Activated naive CD8-positive, alpha-beta T cell treated with anti-CD3 and anti-CD28 coated beads, Interleukin-2, amount 50 U/mL, for 24 hours (primary cell): ENCODE data around the gene FGF22.
A peak's percentile ranks its signal among the peaks of the same experiment; 100 is the strongest.

Experiments
- ATAC-seq: fragments of 150-1000 bp; cut with Tn5 transposase; one replicate; pipeline ENCODE4 v1.10.0; 2021
- DNase-seq: peaks from one replicate; pipeline ENCODE4 v3.0.0; 2021
- H3K27ac Mint-ChIP-seq: one replicate; pipeline ENCODE4 v1.8.0; 2021; ENCODE audit warnings: mild to moderate bottlenecking, mixed read lengths
- H3K27me3 Mint-ChIP-seq: one replicate; pipeline ENCODE4 v1.8.0; 2021; ENCODE audit warnings: mixed read lengths
- H3K36me3 Mint-ChIP-seq: one replicate; pipeline ENCODE4 v1.8.0; 2021; ENCODE audit warnings: low read depth, mixed read lengths
- H3K4me1 Mint-ChIP-seq: one replicate; pipeline ENCODE4 v1.8.0; 2021; ENCODE audit warnings: mixed read lengths
- H3K4me3 Mint-ChIP-seq: one replicate; pipeline ENCODE4 v1.8.0; 2021; ENCODE audit warnings: mild to moderate bottlenecking, moderate library complexity, mixed read lengths
- H3K9me3 Mint-ChIP-seq: one replicate; pipeline ENCODE4 v1.8.0; 2021; ENCODE audit warnings: mixed read lengths

The FGF22 gene

GRCh38 chr19:640606-641189 is 1.0 kb downstream of the FGF22 start:
- no peak overlapping the region for H3K27ac Mint-ChIP-seq
- H3K36me3 Mint-ChIP-seq: peaks cover 2% of the 10 kb centered on the region
- H3K4me1 Mint-ChIP-seq: peaks cover 9% of the 10 kb centered on the region
- no peaks in the 10 kb centered on the region for H3K9me3 Mint-ChIP-seq
- H3K4me3 Mint-ChIP-seq: no peak overlapping the region
- peaks cover 2% of the 10 kb centered on the region for H3K27me3 Mint-ChIP-seq
- ATAC-seq (no peak), DNase-seq (no peak)

- H3K27ac Mint-ChIP-seq: peak overlapping the region; percentile 35
- no peak overlapping the region for H3K4me3 Mint-ChIP-seq
- DNase-seq (no peak), ATAC-seq (no peak)
- no peaks in the 10 kb centered on the region for H3K9me3 Mint-ChIP-seq
- H3K4me1 Mint-ChIP-seq: peaks cover 9% of the 10 kb centered on the region
- H3K36me3 Mint-ChIP-seq: peaks cover 6% of the 10 kb centered on the region
- peaks cover 2% of the 10 kb centered on the region for H3K27me3 Mint-ChIP-seq
These were observed 2.0 kb downstream of the FGF22 start for GRCh38 chr19:641702-642101.

GRCh38 chr19:642767-643727 is 3.4 kb downstream of the FGF22 start:
- ATAC-seq (no peak), DNase-seq (no peak)
- Mint-ChIP-seq H3K27ac (no peak overlapping the region), H3K9me3 (no peaks in the 10 kb centered on the region), H3K27me3 (peaks cover 2% of the 10 kb centered on the region), H3K36me3 (peaks cover 7% of the 10 kb centered on the region), H3K4me3 (no peak overlapping the region), H3K4me1 (peaks cover 6% of the 10 kb centered on the region)

DNA sequence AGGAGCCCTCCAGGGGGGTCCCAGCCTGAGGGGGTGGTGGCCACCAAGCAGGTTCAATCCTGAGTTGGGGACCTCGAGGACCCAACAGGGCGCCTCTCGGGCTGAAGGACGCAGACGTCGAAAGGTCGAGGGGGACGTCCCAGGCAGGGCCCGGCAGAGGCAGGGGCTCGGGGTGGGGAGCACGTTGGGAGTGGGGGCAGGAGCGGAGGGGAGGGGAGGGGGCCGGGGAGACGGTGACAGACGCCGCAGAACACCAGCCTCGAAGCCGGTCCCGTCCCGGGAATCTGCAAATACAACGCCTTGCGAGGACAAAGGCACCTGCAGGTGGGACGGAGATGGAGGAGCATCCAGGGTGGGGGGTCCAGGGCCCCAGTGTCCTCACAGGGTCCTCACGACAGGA is 4.1 kb downstream of the FGF22 start:
- peaks cover 6% of the 10 kb centered on the region for H3K4me1 Mint-ChIP-seq
- H3K36me3 Mint-ChIP-seq: peaks cover 10% of the 10 kb centered on the region
- H3K4me3 Mint-ChIP-seq: no peak overlapping the region
- no peaks in the 10 kb centered on the region for H3K9me3 Mint-ChIP-seq
- ATAC-seq: no peak
- H3K27ac Mint-ChIP-seq: no peak overlapping the region
- H3K27me3 Mint-ChIP-seq: peaks cover 2% of the 10 kb centered on the region
- no peak for DNase-seq

DNA sequence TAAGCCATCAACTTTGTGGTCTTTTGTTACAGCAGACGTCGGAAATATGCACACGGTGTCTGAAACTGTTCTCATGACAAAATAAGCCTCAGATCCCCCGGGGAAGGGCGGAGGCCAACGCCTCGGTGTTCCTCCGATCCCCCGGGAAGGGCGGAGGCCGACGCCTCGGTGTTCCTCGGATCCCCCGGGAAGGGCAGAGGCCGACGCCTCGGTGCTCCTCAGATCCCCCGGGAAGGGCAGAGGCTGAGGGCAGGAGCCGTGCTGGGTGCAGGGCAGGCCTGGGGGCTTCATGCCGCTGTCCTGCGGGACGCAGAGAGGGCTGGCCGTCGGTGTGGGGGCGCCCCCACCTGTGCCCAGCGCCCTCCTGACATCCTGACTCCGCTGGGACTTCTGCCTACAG is 4.7 kb downstream of the FGF22 start:
- Mint-ChIP-seq H3K4me3 (no peak overlapping the region), H3K4me1 (peaks cover 2% of the 10 kb centered on the region), H3K27ac (no peak overlapping the region), H3K27me3 (peaks cover under 1% of the 10 kb centered on the region), H3K36me3 (peaks cover 10% of the 10 kb centered on the region), H3K9me3 (no peaks in the 10 kb centered on the region)
- DNase-seq (no peak), ATAC-seq (no peak)

DNA sequence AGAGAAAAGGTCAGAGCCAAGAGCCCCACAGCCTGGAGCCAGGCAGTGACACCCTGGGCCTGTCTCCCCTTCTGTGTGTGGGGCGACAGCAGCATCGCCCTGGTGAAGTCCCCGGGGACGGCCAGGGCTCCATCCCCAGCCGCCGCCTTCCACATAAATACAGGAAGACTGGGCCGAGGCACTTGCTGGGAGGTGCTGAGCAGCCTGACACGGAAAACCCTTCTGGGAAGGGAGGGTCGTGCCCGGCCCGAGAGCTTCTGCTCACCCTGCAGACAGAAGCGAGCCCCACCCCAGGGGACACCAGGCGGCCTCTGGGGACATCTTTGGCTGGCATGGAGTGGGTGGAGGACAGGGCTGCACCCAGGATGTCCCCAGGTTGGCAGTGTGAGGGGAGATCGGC is 5.1 kb downstream of the FGF22 start:
- no peaks in the 10 kb centered on the region for H3K4me1 Mint-ChIP-seq
- no peak for ATAC-seq
- H3K9me3 Mint-ChIP-seq: no peaks in the 10 kb centered on the region
- H3K27me3 Mint-ChIP-seq: no peaks in the 10 kb centered on the region
- peaks cover 10% of the 10 kb centered on the region for H3K36me3 Mint-ChIP-seq
- H3K27ac Mint-ChIP-seq: no peak overlapping the region
- DNase-seq: no peak
- H3K4me3 Mint-ChIP-seq: no peak overlapping the region

DNA sequence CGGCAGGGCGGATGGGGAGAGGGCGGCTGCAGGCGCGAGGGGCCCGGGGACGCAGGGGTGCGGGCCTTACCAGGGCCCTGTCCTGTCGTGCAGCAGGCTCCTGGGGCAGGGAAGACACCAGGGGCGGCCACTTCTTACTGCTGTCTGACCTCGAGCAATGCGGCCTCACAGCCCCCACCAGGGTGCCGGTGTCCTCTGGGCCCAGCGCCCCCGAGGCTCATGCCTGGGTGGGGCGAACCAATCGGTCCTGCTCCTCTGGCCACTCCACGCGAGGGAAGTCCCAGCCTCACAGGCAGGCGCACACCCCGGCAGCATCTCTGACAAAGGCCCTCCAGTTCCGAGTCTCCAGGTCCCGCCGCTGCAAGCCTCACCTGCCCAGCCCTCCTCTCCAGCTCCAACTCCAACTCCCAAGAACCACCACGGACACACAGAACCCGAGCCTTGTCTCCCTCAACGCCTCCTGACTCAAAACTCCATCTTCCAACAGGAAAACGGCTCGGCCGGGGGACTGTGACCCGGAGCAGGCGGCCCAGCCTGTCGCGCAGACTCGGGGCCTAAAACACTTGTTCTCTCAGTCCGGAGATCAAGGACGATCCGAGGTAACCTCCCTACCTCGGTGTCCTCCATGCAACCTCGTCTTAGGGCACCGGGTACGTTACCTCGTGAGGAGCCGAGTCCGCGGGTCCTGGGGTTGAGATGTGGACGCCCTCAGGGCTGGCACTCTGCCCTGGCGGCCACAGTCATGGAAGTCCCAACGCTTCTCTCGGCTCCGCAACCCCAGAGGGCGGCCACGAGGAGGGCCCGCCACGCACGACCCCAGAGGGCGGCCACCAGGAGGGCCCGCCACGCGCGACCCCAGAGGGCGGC is 6.5 kb downstream of the FGF22 start:
- H3K4me1 Mint-ChIP-seq: peaks cover 3% of the 10 kb centered on the region
- ATAC-seq (no peak), DNase-seq (no peak)
- H3K27me3 Mint-ChIP-seq: no peaks in the 10 kb centered on the region
- H3K9me3 Mint-ChIP-seq: no peaks in the 10 kb centered on the region
- H3K36me3 Mint-ChIP-seq: peaks cover 10% of the 10 kb centered on the region
- H3K27ac Mint-ChIP-seq: peak overlapping the region; percentile 19
- H3K4me3 Mint-ChIP-seq: no peak overlapping the region

DNA sequence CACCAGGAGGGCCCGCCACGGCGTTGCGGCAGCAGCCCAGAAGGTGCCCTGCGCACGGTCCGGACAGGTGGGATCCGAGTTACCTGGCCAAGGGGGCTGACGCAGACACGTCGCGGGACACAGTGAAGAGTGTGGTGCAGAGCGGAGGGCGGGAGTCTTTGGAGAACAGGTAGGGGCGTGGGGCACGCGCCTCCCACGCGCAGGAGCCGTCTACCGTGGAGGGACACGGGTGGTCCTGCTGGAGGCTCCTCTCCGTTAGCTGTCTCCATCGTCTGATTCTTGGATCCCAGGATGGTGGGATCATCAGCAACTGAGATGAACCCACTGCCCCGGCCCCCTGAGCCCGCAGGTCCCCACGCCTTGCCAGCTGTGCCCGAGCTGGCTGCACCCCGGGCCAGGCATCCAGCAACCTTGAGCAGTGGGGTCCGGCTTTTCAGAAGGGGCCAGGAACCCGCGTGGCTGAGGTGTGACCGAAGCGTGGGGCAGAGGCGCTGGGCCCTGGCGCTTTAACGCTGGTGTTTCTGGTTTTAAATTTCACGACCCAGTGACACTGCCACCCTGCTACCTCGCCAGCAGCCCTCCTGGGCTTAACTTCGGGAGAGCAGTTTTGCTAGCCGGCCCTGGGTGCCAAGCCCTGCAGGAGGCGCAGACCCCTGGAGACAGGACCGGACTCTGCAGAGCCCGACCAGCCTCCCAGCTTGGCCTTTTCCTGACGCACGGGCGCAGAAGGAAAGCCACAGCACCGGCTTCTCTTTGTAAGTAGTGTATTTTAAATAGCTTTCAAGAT is 7.3 kb downstream of the FGF22 start:
- Mint-ChIP-seq H3K36me3 (peaks cover 10% of the 10 kb centered on the region), H3K4me1 (peaks cover 3% of the 10 kb centered on the region), H3K27me3 (no peaks in the 10 kb centered on the region), H3K27ac (no peak overlapping the region), H3K9me3 (no peaks in the 10 kb centered on the region), H3K4me3 (no peak overlapping the region)
- ATAC-seq: no peak
- no peak for DNase-seq

GRCh38 chr19:647566-648284 is 8.0 kb downstream of the FGF22 start:
- no peaks in the 10 kb centered on the region for H3K9me3 Mint-ChIP-seq
- no peak overlapping the region for H3K4me3 Mint-ChIP-seq
- H3K27me3 Mint-ChIP-seq: no peaks in the 10 kb centered on the region
- H3K27ac Mint-ChIP-seq: no peak overlapping the region
- H3K36me3 Mint-ChIP-seq: peaks cover 10% of the 10 kb centered on the region
- ATAC-seq (no peak), DNase-seq (no peak)
- peaks cover 3% of the 10 kb centered on the region for H3K4me1 Mint-ChIP-seq

GRCh38 chr19:648305-648704 is 8.6 kb downstream of the FGF22 start:
- no peak for DNase-seq
- H3K4me3 Mint-ChIP-seq: no peak overlapping the region
- H3K9me3 Mint-ChIP-seq: no peaks in the 10 kb centered on the region
- H3K27ac Mint-ChIP-seq: no peak overlapping the region
- no peaks in the 10 kb centered on the region for H3K27me3 Mint-ChIP-seq
- H3K36me3 Mint-ChIP-seq: peaks cover 10% of the 10 kb centered on the region
- ATAC-seq: no peak
- H3K4me1 Mint-ChIP-seq: peaks cover 3% of the 10 kb centered on the region

GRCh38 chr19:648904-649801 is 9.5 kb downstream of the FGF22 start:
- Mint-ChIP-seq H3K4me3 (no peak overlapping the region), H3K27me3 (no peaks in the 10 kb centered on the region), H3K27ac (no peak overlapping the region), H3K4me1 (peaks cover 5% of the 10 kb centered on the region), H3K36me3 (peaks cover 15% of the 10 kb centered on the region), H3K9me3 (no peaks in the 10 kb centered on the region)
- ATAC-seq: no peak
- no peak for DNase-seq

- Mint-ChIP-seq H3K27ac (no peak overlapping the region), H3K36me3 (peaks cover 17% of the 10 kb centered on the region), H3K27me3 (no peaks in the 10 kb centered on the region), H3K4me1 (peaks cover 9% of the 10 kb centered on the region), H3K9me3 (no peaks in the 10 kb centered on the region), H3K4me3 (no peak overlapping the region)
- DNase-seq (no peak), ATAC-seq (no peak)
These were observed 10.4 kb downstream of the FGF22 start for GRCh38 chr19:650121-650520.
